ENCODE measurements around the gene PBX1.

DNA sequence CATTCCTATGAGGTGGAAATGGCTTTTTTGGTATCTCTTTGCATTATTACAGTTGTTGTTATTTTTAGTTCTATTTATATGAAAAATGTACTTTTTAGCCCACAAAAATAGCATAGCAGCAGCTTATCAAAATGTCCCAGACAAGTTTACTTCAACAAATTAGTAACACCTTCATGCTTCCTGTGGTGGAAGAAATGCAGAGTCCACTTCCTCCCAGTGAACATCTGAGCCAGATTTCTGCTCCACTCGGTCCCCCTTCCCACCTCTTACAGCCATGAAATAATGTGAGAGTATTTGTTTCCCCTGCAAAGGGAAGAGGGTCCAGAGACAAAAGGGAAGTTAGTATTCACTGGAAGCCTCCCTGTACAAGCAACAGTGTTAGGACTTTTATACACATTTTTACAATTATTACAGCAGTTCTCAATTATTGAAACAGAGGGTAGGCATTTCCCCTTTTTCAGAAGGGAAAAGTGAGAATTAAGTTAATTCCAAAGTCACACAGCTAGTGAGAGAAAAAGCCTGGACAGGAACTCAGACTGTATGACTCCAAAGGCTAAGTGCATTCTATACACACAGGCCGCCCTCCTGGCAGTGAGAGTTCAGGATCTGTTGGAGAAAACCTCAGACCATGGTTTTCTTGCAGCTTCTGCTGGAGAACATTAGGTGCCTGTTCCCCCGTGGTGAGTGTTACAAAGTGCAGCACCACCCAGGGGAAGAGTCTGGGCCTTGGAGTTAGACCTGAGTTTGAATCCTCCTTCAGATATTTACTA is 126.5 kb downstream of the PBX1 start:
- TF ChIP-seq, protein P1, sequence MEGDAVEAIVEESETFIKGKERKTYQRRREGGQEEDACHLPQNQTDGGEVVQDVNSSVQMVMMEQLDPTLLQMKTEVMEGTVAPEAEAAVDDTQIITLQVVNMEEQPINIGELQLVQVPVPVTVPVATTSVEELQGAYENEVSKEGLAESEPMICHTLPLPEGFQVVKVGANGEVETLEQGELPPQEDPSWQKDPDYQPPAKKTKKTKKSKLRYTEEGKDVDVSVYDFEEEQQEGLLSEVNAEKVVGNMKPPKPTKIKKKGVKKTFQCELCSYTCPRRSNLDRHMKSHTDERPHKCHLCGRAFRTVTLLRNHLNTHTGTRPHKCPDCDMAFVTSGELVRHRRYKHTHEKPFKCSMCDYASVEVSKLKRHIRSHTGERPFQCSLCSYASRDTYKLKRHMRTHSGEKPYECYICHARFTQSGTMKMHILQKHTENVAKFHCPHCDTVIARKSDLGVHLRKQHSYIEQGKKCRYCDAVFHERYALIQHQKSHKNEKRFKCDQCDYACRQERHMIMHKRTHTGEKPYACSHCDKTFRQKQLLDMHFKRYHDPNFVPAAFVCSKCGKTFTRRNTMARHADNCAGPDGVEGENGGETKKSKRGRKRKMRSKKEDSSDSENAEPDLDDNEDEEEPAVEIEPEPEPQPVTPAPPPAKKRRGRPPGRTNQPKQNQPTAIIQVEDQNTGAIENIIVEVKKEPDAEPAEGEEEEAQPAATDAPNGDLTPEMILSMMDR (IDR thresholded peaks at IDR 0.05), result no peak
- TF ChIP-seq POLR2A (IDR thresholded peaks at IDR 0.05) (no peak), EP300 (IDR thresholded peaks at IDR 0.05) (no peak), POLR2AphosphoS5 (IDR thresholded peaks at IDR 0.05) (no peak)

All from sigmoid colon (tissue), 4 donors.